Colonic mucosa (tissue), 4 donors: ENCODE results near the gene EMSY. TPM values are rescaled to one million over a fixed set of nuclear protein-coding genes. Genes with fewer than 3 reads are reported as not detected.
"Not testable (repeated sequence)": the region's sequence is repeated elsewhere in the genome, so short reads cannot be mapped to it uniquely, and the experiment has no call there.

Source experiments
- DNase-seq: peaks from one replicate; pipeline ENCODE4 v3.0.0-alpha.2; 2020
- H3K27ac ChIP-seq: fragments of 200-600 bp; one replicate; pipeline ENCODE4 v1.8.0; 2021
- H3K27me3 ChIP-seq: fragments of 200-600 bp; one replicate; pipeline ENCODE4 v1.8.0; 2021
- H3K36me3 ChIP-seq: fragments of 200-600 bp; one replicate; pipeline ENCODE4 v1.8.0; 2021
- H3K4me1 ChIP-seq: fragments of 200-600 bp; one replicate; pipeline ENCODE4 v1.8.0; 2021; ENCODE audit warnings: mild to moderate bottlenecking
- H3K4me3 ChIP-seq: fragments of 200-600 bp; one replicate; pipeline ENCODE4 v1.8.0; 2021
- H3K9ac ChIP-seq, 2 donors: one replicate each; pipeline ENCODE4 v1.7.0; 2013; ENCODE audit warnings: control low read depth in 2 of 2, low read depth in 2 of 2, low read length in 2 of 2
- H3K9me3 ChIP-seq: fragments of 200-600 bp; one replicate; pipeline ENCODE4 v1.8.0; 2021
- CTCF ChIP-seq: fragments of 200-600 bp; IDR thresholded peaks from one replicate; pipeline ENCODE4 v1.8.0; 2022; ENCODE audit warnings: antibody characterized with exemption, mild to moderate bottlenecking
- intact Hi-C: fragments of 100-400 bp; cut with DNase I; formaldehyde crosslinking; loops from one replicate; pipeline ENCODE4 v1.14.1; 2022
- total RNA-seq, 2 donors: library from RNA; stranded (reverse); fragmentation: NEBNext Ultra II Directional in 1 of 2; extraction: Animal tissue kit (Norgen Biotek cat#: 25700) in 1 of 2; gene quantifications; one replicate each; pipeline ENCODE4 v1.2.1, GENCODE V29; 2021
- donor health status: healthy.
- donor health status: DM: no; HTN: no; CAD: no.
- donor health status: DM: no; HTN: no; CAD: no.

Gene EMSY
- total RNA-seq: 10 to 100 TPM; 21.2 to 22.8 TPM

GRCh38 chr11:76444384-76445120 is at the start of gene EMSY:
EMSY (plus strand) TSS chr11:76445018; CDS start chr11:76446939, 1,921 bp downstream.
- H3K27me3 ChIP-seq: no peaks in the 10 kb centered on the region
- intact Hi-C loops: loop anchor here (5.0 kb wide), 1 partner anchor 62 kb away; the partner anchor contains the start of genes GVQW3 and THAP12
- no peaks in the 10 kb centered on the region for H3K36me3 ChIP-seq
- no peak for TF ChIP-seq CTCF
- H3K27ac ChIP-seq: peak within 1 kb of the TSS; percentile 83
- H3K9me3 ChIP-seq: no peaks in the 10 kb centered on the region
- peak within 1 kb of the TSS; percentile 95 for H3K4me3 ChIP-seq
- peak within 1 kb of the TSS; percentile 78 to 98 for H3K9ac ChIP-seq
- peaks cover 7% of the 10 kb centered on the region for H3K4me1 ChIP-seq
- DNase-seq: peak; percentile 97

- H3K9me3 ChIP-seq: no peaks in the 10 kb centered on the region
- H3K36me3 ChIP-seq: no peaks in the 10 kb centered on the region
- no peaks in the 10 kb centered on the region for H3K27me3 ChIP-seq
- TF ChIP-seq CTCF: no peak
- H3K27ac ChIP-seq: no peak overlapping the region
- no peak for DNase-seq
- no peak overlapping the region for H3K9ac ChIP-seq
- no peaks in the 10 kb centered on the region for H3K4me1 ChIP-seq
- intact Hi-C loops: no loop called here
- no peak overlapping the region for H3K4me3 ChIP-seq
Measured at GRCh38 chr11:76395296-76395695, 49.5 kb upstream of the EMSY start.

- Histone ChIP-seq H3K4me3 (no peak overlapping the region), H3K9me3 (no peaks in the 10 kb centered on the region), H3K4me1 (no peaks in the 10 kb centered on the region), H3K27me3 (no peaks in the 10 kb centered on the region), H3K27ac (no peak overlapping the region), H3K9ac (no peak overlapping the region), H3K36me3 (no peaks in the 10 kb centered on the region)
- no peak for TF ChIP-seq CTCF
- intact Hi-C loops: no loop called here
- DNase-seq: no peak
Measured at GRCh38 chr11:76397383-76397782, 47.4 kb upstream of the EMSY start.

- Histone ChIP-seq H3K4me3 (no peak overlapping the region), H3K9me3 (no peaks in the 10 kb centered on the region), H3K27me3 (no peaks in the 10 kb centered on the region), H3K4me1 (no peaks in the 10 kb centered on the region), H3K9ac (no peak overlapping the region), H3K27ac (no peak overlapping the region), H3K36me3 (no peaks in the 10 kb centered on the region)
- no peak for TF ChIP-seq CTCF
- intact Hi-C loops: no loop called here
- no peak for DNase-seq
Measured at GRCh38 chr11:76400967-76401366, 43.9 kb upstream of the EMSY start.

- H3K27me3 ChIP-seq, H3K9ac ChIP-seq, H3K9me3 ChIP-seq, H3K4me1 ChIP-seq, H3K36me3 ChIP-seq, H3K4me3 ChIP-seq, DNase-seq, H3K27ac ChIP-seq, intact Hi-C loops: not testable (repeated sequence)
Measured at GRCh38 chr11:76401484-76401883, 43.3 kb upstream of the EMSY start.

- H3K9ac ChIP-seq: no peak overlapping the region
- no peaks in the 10 kb centered on the region for H3K27me3 ChIP-seq
- no peaks in the 10 kb centered on the region for H3K36me3 ChIP-seq
- TF ChIP-seq CTCF: no peak
- no peak for DNase-seq
- no peak overlapping the region for H3K27ac ChIP-seq
- intact Hi-C loops: no loop called here
- no peaks in the 10 kb centered on the region for H3K4me1 ChIP-seq
- H3K4me3 ChIP-seq: no peak overlapping the region
- H3K9me3 ChIP-seq: no peaks in the 10 kb centered on the region
Measured at GRCh38 chr11:76406359-76406758, 38.5 kb upstream of the EMSY start.
